Measurements from ENCODE around the gene NID1.
"Not testable (repeated sequence)": the region's sequence is repeated elsewhere in the genome, so short reads cannot be mapped to it uniquely, and the experiment has no call there.

Gene NID1

GRCh38 chr1:236016782-236017400, 48.0 kb downstream of the NID1 start:
- Mint-ChIP-seq H3K4me1 (no peaks in the 10 kb centered on the region), H3K9me3 (no peaks in the 10 kb centered on the region), H3K27ac (no peak overlapping the region), H3K27me3 (peaks cover 21% of the 10 kb centered on the region), H3K4me3 (no peak overlapping the region), H3K36me3 (no peaks in the 10 kb centered on the region)
- CTCF ChIA-PET, result interaction anchor here (0.7 kb wide), 1 partner anchor 1166 kb away, joined by 4 read pairs; no protein-coding TSS in a partner anchor
- no peak for DNase-seq

- CTCF ChIA-PET, result interaction anchor here (1.0 kb wide), 1 partner anchor 12 kb away, joined by 3 read pairs; no protein-coding TSS in a partner anchor
These were observed 48.8 kb downstream of the NID1 start for GRCh38 chr1:236016083-236016482.

GRCh38 chr1:236015539-236015938, 49.4 kb downstream of the NID1 start:
- H3K36me3 Mint-ChIP-seq, result no peaks in the 10 kb centered on the region
- no peak for DNase-seq
- H3K4me3 Mint-ChIP-seq, result no peak overlapping the region
- no peak overlapping the region for H3K27ac Mint-ChIP-seq
- H3K4me1 Mint-ChIP-seq, result no peaks in the 10 kb centered on the region
- H3K27me3 Mint-ChIP-seq, result peaks cover 21% of the 10 kb centered on the region
- CTCF ChIA-PET, result interaction anchor here (0.7 to 1.0 kb wide), 2 partner anchors 12 to 172 kb away, joined by 3 read pairs; no protein-coding TSS in a partner anchor
- H3K9me3 Mint-ChIP-seq, result no peaks in the 10 kb centered on the region

More at GRCh38 chr1:236016083-236016482, 48.8 kb downstream of the NID1 start:
- Mint-ChIP-seq H3K27me3 (peaks cover 21% of the 10 kb centered on the region), H3K4me1 (no peaks in the 10 kb centered on the region), H3K36me3 (no peaks in the 10 kb centered on the region), H3K27ac (no peak overlapping the region), H3K9me3 (no peaks in the 10 kb centered on the region), H3K4me3 (no peak overlapping the region)
- DNase-seq, result no peak

- no peak overlapping the region for H3K27ac Mint-ChIP-seq
- peaks cover 12% of the 10 kb centered on the region for H3K27me3 Mint-ChIP-seq
- H3K4me3 Mint-ChIP-seq, result no peak overlapping the region
- DNase-seq, result no peak
- no peaks in the 10 kb centered on the region for H3K36me3 Mint-ChIP-seq
- H3K4me1 Mint-ChIP-seq, result no peaks in the 10 kb centered on the region
- no peaks in the 10 kb centered on the region for H3K9me3 Mint-ChIP-seq
- CTCF ChIA-PET, result interaction anchor here (0.9 kb wide), 1 partner anchor 9 kb away, joined by 3 read pairs; no protein-coding TSS in a partner anchor
These were observed 51.6 kb downstream of the NID1 start for GRCh38 chr1:236013330-236013729.

GRCh38 chr1:236011641-236012040, 53.2 kb downstream of the NID1 start:
- H3K4me3 Mint-ChIP-seq, result no peak overlapping the region
- no peaks in the 10 kb centered on the region for H3K9me3 Mint-ChIP-seq
- peaks cover 16% of the 10 kb centered on the region for H3K27me3 Mint-ChIP-seq
- H3K27ac Mint-ChIP-seq, result no peak overlapping the region
- no peaks in the 10 kb centered on the region for H3K36me3 Mint-ChIP-seq
- DNase-seq, result no peak
- H3K4me1 Mint-ChIP-seq, result no peaks in the 10 kb centered on the region
- CTCF ChIA-PET, result no interaction called here

- no peak for DNase-seq
- Mint-ChIP-seq H3K4me1 (no peaks in the 10 kb centered on the region), H3K27ac (no peak overlapping the region), H3K9me3 (no peaks in the 10 kb centered on the region), H3K4me3 (no peak overlapping the region), H3K27me3 (peaks cover 6% of the 10 kb centered on the region), H3K36me3 (no peaks in the 10 kb centered on the region)
- CTCF ChIA-PET, result no interaction called here
These were observed 54.4 kb downstream of the NID1 start for GRCh38 chr1:236010443-236010842.

GRCh38 chr1:236009857-236010256, 55.0 kb downstream of the NID1 start:
- Mint-ChIP-seq H3K4me1 (no peaks in the 10 kb centered on the region), H3K27me3 (peaks cover 4% of the 10 kb centered on the region), H3K4me3 (no peak overlapping the region), H3K36me3 (no peaks in the 10 kb centered on the region), H3K27ac (no peak overlapping the region), H3K9me3 (no peaks in the 10 kb centered on the region)
- CTCF ChIA-PET, result no interaction called here
- no peak for DNase-seq

GRCh38 chr1:236009191-236009590, 55.7 kb downstream of the NID1 start:
- Mint-ChIP-seq H3K27ac (no peak overlapping the region), H3K9me3 (no peaks in the 10 kb centered on the region), H3K36me3 (no peaks in the 10 kb centered on the region), H3K4me1 (peaks cover 2% of the 10 kb centered on the region), H3K27me3 (peaks cover 4% of the 10 kb centered on the region), H3K4me3 (no peak overlapping the region)
- no peak for DNase-seq
- CTCF ChIA-PET, result no interaction called here

GRCh38 chr1:236007781-236008180, 57.1 kb downstream of the NID1 start:
- CTCF ChIA-PET, result no interaction called here
- DNase-seq, result no peak
- H3K36me3 Mint-ChIP-seq, result no peaks in the 10 kb centered on the region

GRCh38 chr1:236003058-236003457, 61.8 kb downstream of the NID1 start:
- H3K9me3 Mint-ChIP-seq, H3K27ac Mint-ChIP-seq, H3K4me3 Mint-ChIP-seq, H3K27me3 Mint-ChIP-seq, DNase-seq, H3K36me3 Mint-ChIP-seq: not testable (repeated sequence)
- CTCF ChIA-PET, result interaction anchor here (0.5 to 0.6 kb wide), 3 partner anchors 19 to 272 kb away, joined by 3 read pairs; no protein-coding TSS in a partner anchor
- peaks cover 59% of the 10 kb centered on the region for H3K4me1 Mint-ChIP-seq

More at GRCh38 chr1:236007781-236008180, 57.1 kb downstream of the NID1 start:
- Mint-ChIP-seq H3K27me3 (peaks cover 4% of the 10 kb centered on the region), H3K4me1 (peaks cover 14% of the 10 kb centered on the region), H3K27ac (no peak overlapping the region), H3K9me3 (no peaks in the 10 kb centered on the region), H3K4me3 (no peak overlapping the region)

- no peak for DNase-seq
- Mint-ChIP-seq H3K9me3 (peaks cover 2% of the 10 kb centered on the region), H3K4me1 (peaks cover 64% of the 10 kb centered on the region), H3K4me3 (no peak overlapping the region), H3K36me3 (peaks cover 4% of the 10 kb centered on the region), H3K27me3 (peaks cover 4% of the 10 kb centered on the region), H3K27ac (no peak overlapping the region)
- CTCF ChIA-PET, result interaction anchor here (0.5 kb wide), 1 partner anchor 272 kb away, joined by 3 read pairs; no protein-coding TSS in a partner anchor
These were observed 62.3 kb downstream of the NID1 start for GRCh38 chr1:236002572-236002971.

- peaks cover 4% of the 10 kb centered on the region for H3K36me3 Mint-ChIP-seq
- CTCF ChIA-PET, result interaction anchor here (0.5 to 1.2 kb wide), 3 partner anchors 104 to 714 kb away, joined by 3 read pairs; no protein-coding TSS in a partner anchor
- H3K27me3 Mint-ChIP-seq, result no peaks in the 10 kb centered on the region
- H3K27ac Mint-ChIP-seq, result no peak overlapping the region
- H3K4me1 Mint-ChIP-seq, result peaks cover 67% of the 10 kb centered on the region
- H3K9me3 Mint-ChIP-seq, result peaks cover 2% of the 10 kb centered on the region
- no peak for DNase-seq
- no peak overlapping the region for H3K4me3 Mint-ChIP-seq
These were observed 62.9 kb downstream of the NID1 start for GRCh38 chr1:236002025-236002390.

GRCh38 chr1:236000781-236001180, 64.1 kb downstream of the NID1 start:
- H3K9me3 Mint-ChIP-seq, result peaks cover 2% of the 10 kb centered on the region
- peaks cover 2% of the 10 kb centered on the region for H3K27me3 Mint-ChIP-seq
- CTCF ChIA-PET, result interaction anchor here (0.7 to 1.2 kb wide), 2 partner anchors 66 to 218 kb away, joined by 3 read pairs; no protein-coding TSS in a partner anchor
- H3K4me3 Mint-ChIP-seq, result no peak overlapping the region
- H3K27ac Mint-ChIP-seq, result peak overlapping the region; percentile 93
- H3K4me1 Mint-ChIP-seq, result peaks cover 76% of the 10 kb centered on the region
- peaks cover 4% of the 10 kb centered on the region for H3K36me3 Mint-ChIP-seq
- DNase-seq, result no peak

GRCh38 chr1:235999259-235999925, 65.5 kb downstream of the NID1 start:
- CTCF ChIA-PET, result interaction anchor here (0.6 to 1.2 kb wide), 2 partner anchors 25 to 27 kb away, joined by 3 to 11 read pairs; no protein-coding TSS in a partner anchor
- peaks cover 81% of the 10 kb centered on the region for H3K4me1 Mint-ChIP-seq
- H3K27ac Mint-ChIP-seq, result peak overlapping the region; percentile 93

More at GRCh38 chr1:235999259-235999925, 65.5 kb downstream of the NID1 start:
- peak overlapping the region; percentile 4 for H3K4me3 Mint-ChIP-seq
- H3K27me3 Mint-ChIP-seq, result peaks cover 7% of the 10 kb centered on the region
- peaks cover 2% of the 10 kb centered on the region for H3K9me3 Mint-ChIP-seq
- H3K36me3 Mint-ChIP-seq, result peaks cover 4% of the 10 kb centered on the region
- DNase-seq, result peak; percentile 78
